GM20431 (cell line): Measurements from ENCODE around the gene KIF19.

Experiments used
- in situ Hi-C: fragments of 300-500 bp; cut with MseI, MboI; formaldehyde crosslinking; loops from one replicate; pipeline ENCODE4 v1.15.0; 2020; ENCODE audit warnings: low sequenced_read_pairs; ENCODE audit not compliant: unreplicated experiment

The KIF19 gene

DNA sequence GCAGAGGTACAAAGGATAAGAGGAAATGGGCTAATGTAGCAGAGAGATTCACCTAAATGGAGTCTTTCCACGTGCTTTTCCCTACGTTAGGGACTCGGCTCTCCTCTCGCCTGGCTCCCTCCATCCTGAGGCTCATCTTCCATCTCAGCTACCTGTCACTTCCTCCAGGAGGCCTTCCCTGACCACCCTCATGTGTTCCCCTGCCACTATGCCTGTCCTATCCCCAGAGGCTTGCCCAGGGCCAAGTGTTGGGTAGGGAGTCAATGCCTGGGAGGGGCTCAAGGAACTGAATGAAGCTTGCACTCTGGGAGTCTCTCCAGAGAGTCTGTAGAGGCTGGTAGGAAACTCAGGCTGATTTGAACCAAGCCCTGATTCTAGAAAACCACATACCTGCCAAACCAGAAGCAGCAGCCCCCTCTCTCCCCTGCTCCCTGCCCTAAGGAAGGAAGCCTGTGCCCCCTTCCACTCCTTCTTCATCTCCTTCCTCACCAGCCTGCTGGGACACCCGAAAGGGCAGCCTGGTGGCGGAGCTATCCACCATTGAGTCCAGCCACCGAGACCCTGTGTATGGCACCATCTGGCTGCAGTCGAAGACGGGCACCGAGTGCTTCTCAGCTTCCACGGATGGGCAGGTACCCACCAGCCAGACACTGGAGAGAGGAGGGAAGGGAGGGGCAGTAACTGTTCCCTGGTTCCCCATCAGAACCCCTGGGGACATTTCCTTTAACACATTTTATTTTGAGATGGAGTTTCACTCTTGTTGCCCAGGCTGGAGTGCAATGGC, 26.6 kb upstream of the KIF19 start:
- in situ Hi-C loops: loop anchor here (10.0 kb wide), 1 partner anchor 55 kb away; no protein-coding TSS in a partner anchor

- in situ Hi-C loops: loop anchor here (10.0 kb wide), 1 partner anchor 51 kb away; no protein-coding TSS in a partner anchor
These were observed 22.7 kb upstream of the KIF19 start for GRCh38 chr17:74303305-74303704.

- in situ Hi-C loops: loop anchor here (10.0 kb wide), 1 partner anchor 51 kb away; no protein-coding TSS in a partner anchor
These were observed 21.8 kb upstream of the KIF19 start for GRCh38 chr17:74304184-74304583.

DNA sequence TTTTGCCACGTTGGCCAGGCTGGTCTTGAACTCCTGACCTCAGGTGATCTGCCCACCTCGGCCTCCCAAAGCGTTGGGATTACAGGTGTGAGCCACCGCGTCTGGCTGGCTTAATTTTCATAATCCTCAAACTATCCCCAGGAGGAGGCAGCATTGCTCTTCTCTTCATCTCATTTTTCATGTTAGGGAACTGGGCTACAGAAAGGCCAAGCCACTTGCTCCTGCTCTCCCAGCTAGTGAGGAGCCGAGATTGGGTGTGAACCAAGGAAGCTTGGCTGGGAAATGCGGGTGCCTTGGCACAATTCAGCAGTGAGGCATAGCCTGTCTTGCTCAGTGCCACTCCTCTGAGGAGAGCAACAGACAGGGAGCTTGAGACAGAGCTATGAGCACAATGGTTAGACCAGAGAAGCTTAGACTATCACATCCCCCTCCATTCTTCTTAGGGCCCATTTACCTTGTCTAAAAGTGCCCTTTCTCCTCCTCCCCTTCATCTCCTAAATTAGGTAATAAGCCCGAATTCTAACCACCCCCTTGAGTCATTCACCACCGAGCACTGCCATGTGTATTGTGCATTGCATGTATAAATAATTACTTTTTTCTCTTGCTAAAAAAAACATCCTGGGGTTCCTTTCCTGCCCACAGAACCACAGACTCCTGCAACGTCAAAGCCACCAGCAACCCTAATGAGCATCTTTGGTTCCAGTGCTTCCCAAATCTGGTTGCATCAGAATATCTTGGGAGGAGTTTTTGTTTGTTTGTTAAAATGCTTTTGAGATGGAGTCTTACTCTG, 20.0 kb upstream of the KIF19 start:
- in situ Hi-C loops: loop anchor here (10.0 kb wide), 1 partner anchor 49 kb away; no protein-coding TSS in a partner anchor

DNA sequence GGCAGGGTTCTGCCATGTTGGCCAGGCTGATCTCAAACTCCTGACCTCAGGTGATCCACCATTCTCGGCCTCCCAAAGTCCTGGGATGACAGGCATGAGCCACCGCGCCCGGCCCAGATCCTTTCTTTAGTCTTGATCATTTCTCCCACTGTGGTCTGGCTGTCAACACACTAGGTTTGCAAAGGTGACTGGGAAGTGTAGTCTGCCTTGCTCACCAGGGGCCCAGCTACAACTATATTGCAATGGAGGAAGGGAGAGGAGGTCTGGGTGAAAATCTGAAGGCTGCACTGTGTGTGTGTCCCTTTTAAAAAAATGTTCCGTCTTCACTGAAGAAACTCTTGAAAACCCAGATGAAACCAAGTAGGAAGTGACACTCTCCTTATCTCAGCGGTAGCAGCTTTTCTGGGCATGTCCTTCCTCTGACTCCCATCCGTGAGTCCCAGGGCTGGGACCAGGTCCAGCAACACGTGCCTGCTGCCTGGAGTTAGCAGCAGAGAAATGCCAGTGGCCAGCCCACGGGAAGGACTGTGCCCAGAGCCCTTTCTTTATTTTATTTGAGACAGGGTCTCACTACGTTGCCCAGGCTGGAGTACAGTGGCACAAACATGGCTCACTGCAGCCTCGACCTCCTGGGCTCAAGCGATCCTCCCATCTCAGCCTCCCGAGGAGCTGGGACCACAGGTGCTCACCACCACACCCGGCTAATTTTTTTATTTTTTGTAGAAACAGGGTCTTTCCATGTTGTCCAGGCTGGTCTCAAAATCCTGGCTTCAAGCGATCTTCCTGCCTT, 17.8 kb upstream of the KIF19 start:
- in situ Hi-C loops: loop anchor here (10.0 kb wide), 1 partner anchor 47 kb away; no protein-coding TSS in a partner anchor

- in situ Hi-C loops: loop anchor here (10.0 kb wide), 1 partner anchor 45 kb away; no protein-coding TSS in a partner anchor
These were observed 16.1 kb upstream of the KIF19 start for GRCh38 chr17:74309902-74310301.

GRCh38 chr17:74314877-74315276, 11.1 kb upstream of the KIF19 start:
- in situ Hi-C loops: no loop called here

DNA sequence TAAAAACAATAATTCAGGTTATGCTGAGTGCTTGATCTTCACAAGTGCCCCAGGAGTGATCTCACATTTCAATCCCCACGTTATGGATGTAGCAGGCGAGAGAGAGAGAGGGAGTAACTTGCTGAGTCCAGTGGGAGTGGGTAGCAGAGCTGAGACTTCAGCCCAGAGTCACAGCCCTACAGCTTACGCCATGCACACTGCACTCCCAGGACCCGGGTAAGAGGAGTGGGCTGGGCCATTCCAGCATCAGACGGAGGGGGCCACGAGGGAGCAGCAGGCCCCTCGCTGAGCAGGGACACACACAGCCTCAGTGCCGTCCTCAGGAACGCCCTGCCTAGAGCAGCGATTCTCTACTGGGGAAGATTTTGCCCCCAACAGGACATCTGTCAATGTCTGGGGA, 9.8 kb upstream of the KIF19 start:
- in situ Hi-C loops: no loop called here

GRCh38 chr17:74317071-74317470, 9.0 kb upstream of the KIF19 start:
- in situ Hi-C loops: no loop called here

- in situ Hi-C loops: no loop called here
These were observed 7.6 kb upstream of the KIF19 start for GRCh38 chr17:74318391-74318790.

DNA sequence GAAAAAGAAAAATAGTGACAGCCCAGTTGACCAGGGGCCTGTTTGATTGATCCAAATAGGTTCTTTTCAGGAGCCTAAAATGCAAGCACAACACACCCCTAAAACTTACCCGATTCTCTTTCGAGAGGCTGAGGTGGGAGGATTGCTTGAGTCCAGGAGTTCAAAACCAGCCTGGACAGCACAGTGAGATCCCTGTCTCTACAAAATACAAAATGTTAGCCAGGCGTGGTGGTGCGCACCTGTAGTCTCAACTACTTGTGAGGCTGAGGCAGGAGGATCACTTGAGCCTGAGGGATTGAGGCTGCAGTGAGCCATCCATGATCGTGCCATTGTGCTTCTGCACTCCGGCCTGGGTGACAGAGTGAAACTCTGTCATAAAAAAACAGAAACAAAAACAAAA, 1.5 kb upstream of the KIF19 start:
- in situ Hi-C loops: no loop called here

- in situ Hi-C loops: no loop called here
These were observed 667 bp upstream of the KIF19 start for GRCh38 chr17:74325376-74325742.

- in situ Hi-C loops: no loop called here
These were observed 480 bp downstream of the KIF19 start for GRCh38 chr17:74326506-74326905.

GRCh38 chr17:74328487-74328886, 2.5 kb downstream of the KIF19 start:
- in situ Hi-C loops: no loop called here

DNA sequence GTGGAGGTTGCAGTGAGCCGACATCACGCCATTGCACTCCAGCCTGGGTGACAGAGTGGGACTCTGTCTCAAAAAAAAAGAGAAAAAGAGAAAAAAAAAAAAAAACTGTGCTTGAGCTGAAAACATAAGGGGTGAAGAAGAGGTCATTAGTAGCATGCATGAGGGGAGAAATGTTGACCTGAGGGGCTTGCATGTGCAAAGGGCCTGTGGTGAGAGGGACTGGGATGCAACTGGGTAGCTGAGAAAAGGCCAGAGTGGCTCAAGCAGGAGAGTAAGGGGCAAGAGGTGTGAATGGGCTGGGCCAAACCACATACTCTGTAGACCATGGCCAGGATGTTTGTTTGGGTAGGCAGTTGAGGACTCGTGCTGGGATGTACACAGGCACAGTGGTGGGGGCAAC, 3.4 kb downstream of the KIF19 start:
- in situ Hi-C loops: no loop called here

DNA sequence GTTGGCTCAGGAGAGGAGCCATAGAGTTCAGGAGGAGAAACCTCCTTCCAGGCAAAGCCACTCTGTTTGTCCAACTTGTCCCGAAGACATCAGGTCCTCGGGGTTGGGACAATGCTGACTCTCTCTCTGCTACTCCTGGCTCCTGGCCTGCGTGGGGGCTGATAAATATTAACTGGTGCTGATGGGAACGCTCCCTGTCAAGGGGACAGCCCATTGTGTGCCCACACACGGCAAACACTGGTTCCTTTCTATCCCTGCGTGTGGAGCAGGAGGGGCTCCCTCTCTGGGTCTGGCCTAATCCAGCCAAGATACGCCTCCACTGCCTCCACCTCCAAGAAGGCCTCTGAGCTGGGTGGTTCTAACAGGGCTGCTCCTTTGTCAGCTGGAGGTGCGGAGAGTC, 4.4 kb downstream of the KIF19 start:
- in situ Hi-C loops: no loop called here

DNA sequence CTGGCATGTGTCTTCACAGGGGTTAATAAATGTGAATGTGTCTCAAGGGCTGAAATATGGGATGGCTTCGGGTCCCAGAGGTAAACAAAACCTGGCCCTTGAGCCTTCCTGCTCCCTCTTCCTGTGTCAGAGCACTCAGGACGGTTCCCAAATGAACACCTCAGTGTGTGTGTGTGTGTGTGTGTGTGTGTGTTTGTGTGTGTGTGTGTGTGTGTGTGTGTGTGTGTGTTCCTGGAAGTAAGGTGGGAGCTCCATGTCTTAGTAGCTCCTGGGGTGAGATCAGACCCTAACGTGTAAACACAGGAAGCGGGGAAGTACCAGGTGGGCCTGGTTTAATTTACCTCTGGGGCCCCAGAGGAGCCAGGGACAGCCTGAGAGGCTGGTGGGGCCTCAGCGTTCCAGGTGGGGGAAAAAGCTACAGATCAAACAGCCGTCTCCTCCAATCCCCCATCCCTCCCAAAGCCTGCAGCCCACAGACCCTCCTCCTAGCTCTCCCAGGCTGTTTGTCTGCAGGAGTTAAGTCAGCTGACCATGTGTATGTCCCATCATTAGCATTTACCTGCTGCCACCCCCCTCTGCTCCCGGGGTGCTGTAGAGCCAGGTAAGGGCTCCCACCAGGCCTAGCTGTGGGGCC, 6.1 kb downstream of the KIF19 start:
- in situ Hi-C loops: no loop called here

DNA sequence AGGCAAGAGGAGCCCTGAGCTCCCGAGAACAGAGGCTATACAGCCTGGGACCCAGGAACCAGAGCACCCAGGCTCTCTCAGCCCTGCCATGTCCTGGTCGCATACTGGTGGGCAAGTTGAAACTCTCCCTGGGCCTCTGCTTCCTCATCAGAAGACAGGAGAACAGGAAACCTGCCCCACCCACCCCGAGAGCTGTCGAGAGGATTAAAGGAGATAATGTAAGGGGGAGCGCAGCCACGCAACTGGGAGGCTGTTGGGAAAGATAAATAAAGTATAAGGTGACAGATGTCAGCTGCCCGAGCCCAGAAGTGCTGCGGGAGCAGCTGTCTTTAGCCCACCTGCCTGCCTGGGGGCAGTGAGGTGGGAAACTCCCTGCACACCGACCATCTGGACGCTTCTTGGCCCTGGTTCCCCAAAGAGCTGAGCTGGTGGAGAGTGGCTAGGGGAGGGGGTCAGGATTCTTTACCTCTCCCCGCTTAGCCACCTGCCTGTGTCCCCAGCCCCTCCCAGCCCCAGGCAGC, 6.8 kb downstream of the KIF19 start:
- in situ Hi-C loops: no loop called here

GRCh38 chr17:74334393-74335039, 8.5 kb downstream of the KIF19 start:
- in situ Hi-C loops: no loop called here
